Measurements from ENCODE around the gene BMPR1A.

- TF ChIP-seq CTCF (IDR thresholded peaks at IDR 0.05) (no peak), ZFX (IDR thresholded peaks at IDR 0.05; ENCODE audit: borderline replicate concordance) (no peak)
Measured at GRCh38 chr10:86871563-86872183, 115.3 kb downstream of the BMPR1A start.
